ENCODE measurements around the gene TMEM240. TPM values are rescaled to one million over a fixed set of nuclear protein-coding genes. Genes with fewer than 3 reads are reported as not detected.
"Not testable (repeated sequence)": the region's sequence is repeated elsewhere in the genome, so short reads cannot be mapped to it uniquely, and the experiment has no call there.

Gene TMEM240
- total and polyA plus RNA-seq, 2 of the 8 experiments (the other 6 are each of a cell fraction or from before 2014, with no cell fraction given) = 3.6 to 5.7 TPM

DNA sequence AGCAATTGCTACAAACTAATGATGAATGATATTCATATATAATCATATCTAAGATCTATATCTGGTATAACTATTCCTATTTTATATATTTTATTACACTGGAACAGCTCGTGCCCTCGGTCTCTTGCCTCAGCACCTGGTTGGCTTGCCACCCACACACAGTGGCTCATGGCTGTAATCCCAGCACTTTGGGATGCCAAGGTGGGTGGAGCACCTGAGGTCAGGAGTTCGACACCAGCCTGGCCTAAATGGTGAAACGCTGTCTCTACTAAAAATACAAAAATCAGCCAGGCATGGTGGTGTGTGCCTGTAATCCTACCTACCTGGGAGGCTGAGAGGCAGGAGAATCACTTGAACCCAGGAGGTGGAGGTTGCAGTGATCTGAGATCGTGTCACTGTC is 34.6 kb downstream of the TMEM240 start:
- POLR2A ChIA-PET (ENCODE audit: partially characterized antibody) = interaction anchor here (0.5 to 1.4 kb wide), 4 partner anchors 72 to 135 kb away, joined by 3 to 4 read pairs (median 3); no protein-coding TSS in a partner anchor

More for the DNA sequence above, 34.6 kb downstream of the TMEM240 start:
- H3K23ac ChIP-seq (ENCODE audit: insufficient read length); H4K8ac ChIP-seq (ENCODE audit: extremely low read depth, insufficient read depth, low read length); H3K4me1 ChIP-seq (replicated peaks in 1 of 4; ENCODE audit: control insufficient read depth in 3 of 4, insufficient read depth in 4 of 4, low read length in 3 of 4); H2AK5ac ChIP-seq (ENCODE audit: low read depth, low read length); H3K9ac ChIP-seq (replicated peaks in 1 of 4; ENCODE audit: extremely low read depth in 1 of 4, low read depth in 3 of 4, low read length in 3 of 4); H4K20me1 ChIP-seq (replicated peaks in 1 of 2; ENCODE audit: control insufficient read depth in 1 of 2, insufficient read depth in 2 of 2, low read length in 2 of 2); H3K18ac ChIP-seq (ENCODE audit: extremely low read depth, low read length); H2BK120ac ChIP-seq (replicated peaks; ENCODE audit: low read depth, low read length); H2BK20ac ChIP-seq (ENCODE audit: low read length); H4K91ac ChIP-seq (replicated peaks; ENCODE audit: insufficient read length, low read length); FAIRE-seq; H3K4ac ChIP-seq (replicated peaks; ENCODE audit: insufficient read length, low read depth, low read length); H3K14ac ChIP-seq (ENCODE audit: insufficient read length); H3K79me1 ChIP-seq (ENCODE audit: low read depth, low read length); H2BK5ac ChIP-seq (ENCODE audit: low read depth, low read length); H2BK15ac ChIP-seq (ENCODE audit: low read length); H3K4me3 ChIP-seq (ENCODE audit: extremely low read depth in 1 of 4, insufficient read depth in 2 of 4, low read depth in 3 of 4, low read length in 4 of 4); H3K4me2 ChIP-seq (ENCODE audit: insufficient read depth in 1 of 2, low read depth in 2 of 2, low read length in 2 of 2); H4K5ac ChIP-seq (ENCODE audit: insufficient read length, low read depth, low read length); H3K79me2 ChIP-seq (ENCODE audit: control insufficient read depth in 1 of 2, insufficient read depth in 2 of 2, low read length in 2 of 2); H3K23me2 ChIP-seq (ENCODE audit: low read depth, low read length); H2BK12ac ChIP-seq (ENCODE audit: low read depth, low read length); H2AFZ ChIP-seq (ENCODE audit: low read length); H3K56ac ChIP-seq (replicated peaks; ENCODE audit: insufficient read length, low read depth, low read length); H3K36me3 ChIP-seq (ENCODE audit: control insufficient read depth in 2 of 4, insufficient read depth in 4 of 4, low read length in 3 of 4); H3K27me3 ChIP-seq (replicated peaks in 1 of 4; ENCODE audit: control insufficient read depth in 3 of 4, extremely low read depth in 1 of 4, insufficient read depth in 3 of 4, low read length in 3 of 4); H3K9me3 ChIP-seq (ENCODE audit: insufficient read depth in 2 of 2, low read depth in 1 of 2, low read length in 1 of 2); DNase-seq (ENCODE audit: low read depth in 1 of 2, low spot score in 2 of 2); H3K27ac ChIP-seq (ENCODE audit: low read depth, low read length): not testable (repeated sequence)
- 99% methylated on average over 5 of the region's 5 CpGs; no CpG with 5 or more reads in 1 of the 2 experiments for WGBS, 2 experiments (ENCODE audit: extremely low coverage in 1 of 2, insufficient coverage in 1 of 2, insufficient read length in 1 of 2, insufficient replicate concordance in 2 of 2, low coverage in 1 of 2, low lambda C conversion rate in 2 of 2, missing lambda C conversion rate in 1 of 2)
- CTCF ChIA-PET (ENCODE audit: partially characterized antibody) = interaction anchor here (0.6 to 2.4 kb wide), 13 partner anchors 14 to 439 kb away, joined by 3 to 10 read pairs (median 4); no protein-coding TSS in a partner anchor
